ENCODE data around the gene LCT.

Gene LCT

DNA sequence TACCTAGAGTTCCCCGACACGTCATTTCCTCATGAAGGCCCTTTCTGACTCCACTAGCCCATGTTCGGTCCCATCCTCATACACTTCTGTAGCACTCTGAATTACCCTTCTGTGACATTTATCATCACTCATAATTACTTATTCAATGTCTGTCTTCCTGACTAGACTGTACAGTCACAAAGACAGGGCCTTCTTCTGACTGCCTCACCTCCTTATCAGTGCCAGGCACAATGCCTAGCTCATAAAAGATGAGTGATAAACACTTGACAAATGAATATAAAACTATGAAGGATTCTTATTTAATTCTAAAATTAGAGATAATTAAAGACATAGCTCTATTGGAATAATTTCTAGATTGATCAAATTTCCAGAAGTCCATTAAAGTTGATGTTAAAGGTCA, 96.8 kb downstream of the LCT start:
- no peak overlapping the region for H3K4me3 ChIP-seq (ENCODE audit: low read depth, low read length)
- no peak for TF ChIP-seq CTCF (IDR thresholded peaks at IDR 0.05; ENCODE audit: borderline replicate concordance, insufficient read depth, low read depth, low read length)
